ENCODE results near the gene IGSF11. TPM values are rescaled to one million over a fixed set of nuclear protein-coding genes. Genes with fewer than 3 reads are reported as not detected.

The IGSF11 gene
- total and polyA plus RNA-seq, 2 donors (not counting 1 experiment from before 2014, with no cell fraction given): not detected

GRCh38 chr3:119033393-119034255 lies 1.0 kb downstream of the IGSF11 start:
- Histone ChIP-seq H3K4me1 (ENCODE audit: control insufficient read depth in 2 of 2, insufficient read depth in 2 of 2, low read length in 2 of 2) (peaks cover 4 to 6% of the 10 kb centered on the region in 2 donors), H3K27me3 (replicated peaks in 1 of 4; ENCODE audit: control extremely low read depth in 1 of 4, control insufficient read depth in 3 of 4, insufficient read depth in 4 of 4, low read length in 3 of 4) (peaks cover 0 to 29% (median 18%) of the 10 kb centered on the region in 4 experiments), H3K9me3 (ENCODE audit: control extremely low read depth in 1 of 3, control insufficient read depth in 2 of 3, insufficient read depth in 1 of 3, low read length in 2 of 3) (peaks cover 0 to 2% (median 0%) of the 10 kb centered on the region in 3 donors), H3K4me3 (ENCODE audit: control extremely low read depth in 1 of 5, extremely low read depth in 1 of 5, insufficient read depth in 1 of 5, low read depth in 2 of 5, low read length in 4 of 5) (peak overlapping the region in 1 of 5 experiments; percentile 54), H3K79me2 (ENCODE audit: control insufficient read depth, insufficient read depth, low read length) (no peaks in the 10 kb centered on the region), H3K27ac (ENCODE audit: low read length in 2 of 2) (no peak overlapping the region), H3K36me3 (replicated peaks in 1 of 2; ENCODE audit: control extremely low read depth in 1 of 2, control insufficient read depth in 1 of 2, extremely low read depth in 1 of 2, insufficient read depth in 2 of 2, low read length in 1 of 2) (no peaks in the 10 kb centered on the region), H4K20me1 (ENCODE audit: control insufficient read depth, insufficient read depth, low read length, poor library complexity, severe bottlenecking) (no peaks in the 10 kb centered on the region), H3K9ac (ENCODE audit: low read length) (peak overlapping the region; percentile 49), H2AFZ (ENCODE audit: insufficient read depth, low read depth, low read length, poor library complexity, severe bottlenecking) (peak overlapping the region; percentile 72), H3K4me2 (replicated peaks; ENCODE audit: low read depth, low read length, poor library complexity, severe bottlenecking) (peak overlapping the region; percentile 80)
- Mint-ChIP-seq H3K4me3 (peak overlapping the region; percentile 82), H3K27me3 (peaks cover 47% of the 10 kb centered on the region), H3K9me3 (ENCODE audit: insufficient read depth) (no peaks in the 10 kb centered on the region), H3K27ac (no peak overlapping the region), H3K4me1 (peaks cover 11% of the 10 kb centered on the region)
- DNase-seq: no peak
- ChIA-PET CTCF (interaction anchor here (5.2 kb wide), 1 partner anchor 151 kb away, joined by 39 read pairs; no protein-coding TSS in a partner anchor), POLR2A (no interaction called here)
- intact Hi-C loops (cut with micrococcal nuclease): loop anchor here (5.0 to 10.0 kb wide), 2 partner anchors 151 to 211 kb away; partner anchors contain the start of gene B4GALT4
- TF ChIP-seq CTCF (IDR thresholded peaks at IDR 0.05) (no peak), EZH2 (IDR thresholded peaks at IDR 0.05; ENCODE audit: borderline replicate concordance, insufficient read depth, low read depth, low read length, poor library complexity, severe bottlenecking) (no peak)
- no peak for ATAC-seq (ENCODE audit: low read depth)
- 33% methylated on average over 7 of the region's 14 CpGs for WGBS (ENCODE audit: insufficient coverage)
